K562 treated with DMSO at 1 percent for 24 hours (cell line): ENCODE data around the gene ZNF800. TPM values are rescaled to one million over a fixed set of nuclear protein-coding genes. Genes with fewer than 3 reads are reported as not detected.

Source experiments
- total RNA-seq: library from RNA; unstranded; fragments of 300-600 nt; gene quantifications from 2 replicates; pipeline ENCODE4 v1.2.3, GENCODE V29; 2022; ENCODE audit warnings: low read depth; ENCODE audit not compliant: insufficient read depth

Gene ZNF800, protein sequence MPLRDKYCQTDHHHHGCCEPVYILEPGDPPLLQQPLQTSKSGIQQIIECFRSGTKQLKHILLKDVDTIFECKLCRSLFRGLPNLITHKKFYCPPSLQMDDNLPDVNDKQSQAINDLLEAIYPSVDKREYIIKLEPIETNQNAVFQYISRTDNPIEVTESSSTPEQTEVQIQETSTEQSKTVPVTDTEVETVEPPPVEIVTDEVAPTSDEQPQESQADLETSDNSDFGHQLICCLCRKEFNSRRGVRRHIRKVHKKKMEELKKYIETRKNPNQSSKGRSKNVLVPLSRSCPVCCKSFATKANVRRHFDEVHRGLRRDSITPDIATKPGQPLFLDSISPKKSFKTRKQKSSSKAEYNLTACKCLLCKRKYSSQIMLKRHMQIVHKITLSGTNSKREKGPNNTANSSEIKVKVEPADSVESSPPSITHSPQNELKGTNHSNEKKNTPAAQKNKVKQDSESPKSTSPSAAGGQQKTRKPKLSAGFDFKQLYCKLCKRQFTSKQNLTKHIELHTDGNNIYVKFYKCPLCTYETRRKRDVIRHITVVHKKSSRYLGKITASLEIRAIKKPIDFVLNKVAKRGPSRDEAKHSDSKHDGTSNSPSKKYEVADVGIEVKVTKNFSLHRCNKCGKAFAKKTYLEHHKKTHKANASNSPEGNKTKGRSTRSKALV
- 36.0 and 40.2 TPM in 2 replicates for total RNA-seq

DNA sequence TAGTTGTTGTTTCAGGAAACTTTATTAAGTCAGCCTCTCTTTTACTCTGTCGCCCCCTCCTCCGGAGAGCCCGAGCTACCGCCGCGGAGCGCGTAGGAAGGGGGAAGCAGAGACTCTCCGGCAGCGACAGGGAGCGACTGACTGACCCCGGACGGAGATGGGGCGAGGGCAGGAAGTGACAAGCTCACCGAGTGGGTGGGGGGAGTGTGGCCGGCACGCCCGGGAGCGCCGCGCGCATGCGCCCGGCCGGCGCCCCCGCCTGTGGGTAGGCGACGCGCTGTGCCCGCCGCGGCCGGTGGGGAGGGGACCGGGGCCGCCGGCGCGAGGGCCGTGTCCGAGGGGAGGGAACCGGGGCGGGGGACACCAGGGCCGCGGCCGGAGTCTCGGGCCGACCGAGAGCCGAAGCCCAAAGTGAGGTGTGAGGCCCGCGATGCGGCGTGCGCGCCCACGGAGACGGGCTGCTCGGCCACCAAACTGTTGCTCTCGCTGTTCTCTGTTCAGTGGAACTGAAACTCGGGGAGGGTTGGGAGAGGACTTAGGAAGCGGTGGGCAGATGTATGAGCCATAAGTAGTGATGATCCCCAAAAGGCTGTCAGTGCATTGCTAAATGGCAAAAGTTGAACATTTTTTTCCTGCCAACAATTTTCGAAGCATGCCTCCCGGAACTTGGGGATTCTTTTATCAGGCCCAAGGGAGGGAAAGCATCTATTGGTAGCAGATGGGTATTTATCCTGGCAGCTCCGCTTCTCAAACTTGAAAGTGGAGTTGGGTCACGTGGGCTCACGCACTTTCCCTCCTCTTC lies at the start of gene ZNF800:
Gene ZNF800, minus strand, starts transcription at position 143 of the 802 bp plus-strand sequence. CDS start 1,151 bp downstream, outside the sequence.

Other genes starting within 250 kb of the ZNF800 start
- not detected in 2 replicates for gene GRM8, start 139.8 kb downstream of the ZNF800 start, total RNA-seq
- 19.0 and 21.2 TPM in 2 replicates for gene GCC1, start 192.9 kb upstream of the ZNF800 start, total RNA-seq
- gene ARF5, start 195.7 kb upstream of the ZNF800 start, total RNA-seq, result 415 and 425 TPM in 2 replicates
- gene FSCN3, start 201.0 kb upstream of the ZNF800 start, total RNA-seq, result 0.75 TPM in 1 of 2 replicates, not detected in the other
- gene PAX4, start 225.4 kb upstream of the ZNF800 start, total RNA-seq, result not detected in 2 replicates